ENCODE results near the gene RAMP3.
"Not testable (repeated sequence)": the region's sequence is repeated elsewhere in the genome, so short reads cannot be mapped to it uniquely, and the experiment has no call there.

Gene RAMP3

DNA sequence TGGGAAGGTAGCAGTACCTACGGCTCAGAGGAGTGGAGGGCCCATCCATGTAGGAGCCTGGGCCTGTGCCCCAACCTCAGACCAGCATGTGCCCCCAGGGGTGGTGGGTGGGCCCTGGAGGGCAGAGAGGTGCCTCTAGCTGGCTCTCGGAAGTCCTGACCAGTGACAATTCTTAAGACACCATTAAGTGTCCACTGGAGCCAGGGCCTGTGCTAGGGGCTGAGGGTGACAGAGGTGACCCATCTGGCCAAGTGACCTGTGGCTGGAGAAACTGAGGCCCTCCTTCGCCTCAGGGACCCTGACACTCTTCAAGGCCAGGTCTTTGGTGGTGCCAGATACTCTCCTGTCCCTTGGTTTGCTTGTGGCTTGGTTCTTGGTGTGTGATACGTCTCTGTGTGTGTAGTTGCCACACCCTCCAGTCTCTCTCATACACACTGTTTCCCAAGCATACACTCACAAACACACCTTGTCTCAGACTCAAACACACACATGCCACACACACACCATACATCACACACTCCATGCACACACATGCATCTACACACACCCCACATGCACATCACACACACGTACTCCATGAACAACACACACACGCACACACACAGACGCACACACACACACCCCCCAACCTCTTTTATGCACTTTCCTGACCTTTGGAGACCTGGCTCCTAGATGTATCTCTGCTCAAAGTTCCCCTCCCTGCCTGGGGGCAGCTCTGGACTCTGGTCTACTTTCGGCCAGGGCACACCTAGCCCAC is 897 bp upstream of the RAMP3 start:
- DNase-seq (ENCODE audit: low read depth, low spot score), result no peak

DNA sequence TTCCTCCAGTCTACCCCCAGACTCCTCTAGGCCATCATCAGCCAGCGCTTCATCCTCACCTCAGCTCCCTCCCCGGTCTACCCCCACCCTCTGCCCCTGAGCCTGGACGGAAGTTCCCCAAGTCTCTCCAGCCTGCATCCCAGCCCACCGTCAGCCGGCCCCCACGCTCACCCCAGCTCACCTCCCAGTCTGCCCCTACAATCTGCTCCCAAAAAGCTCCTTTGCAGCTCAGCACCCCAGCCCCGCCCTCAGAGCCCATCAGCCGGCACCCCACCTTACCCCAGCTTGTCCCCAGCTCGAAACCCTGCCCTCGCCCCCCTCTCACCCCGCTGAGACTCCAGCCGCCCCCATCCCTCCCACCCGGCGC is 322 bp upstream of the RAMP3 start:
- no peak for DNase-seq (ENCODE audit: low read depth, low spot score)

DNA sequence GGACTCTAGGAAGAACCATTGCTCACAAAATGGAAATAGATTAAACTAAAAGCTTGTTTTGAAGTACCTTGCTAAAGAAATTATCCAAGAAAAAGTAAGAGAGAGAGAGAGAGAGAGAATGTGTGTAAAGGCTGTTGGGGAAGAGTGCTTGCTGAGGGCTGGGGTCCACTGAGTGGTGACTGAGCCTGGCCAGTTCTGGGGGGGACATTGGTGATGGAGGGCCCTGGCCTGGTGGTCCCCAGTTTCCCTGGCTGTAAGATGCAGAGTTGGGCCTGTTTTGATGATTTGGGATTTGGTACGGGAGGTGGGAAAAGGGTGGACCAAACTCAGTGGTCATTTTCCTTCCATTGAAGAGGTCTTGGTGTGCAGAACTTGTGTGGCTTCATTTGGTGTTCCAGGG is 880 bp downstream of the RAMP3 start:
- no peak for DNase-seq (ENCODE audit: low read depth, low spot score)

DNA sequence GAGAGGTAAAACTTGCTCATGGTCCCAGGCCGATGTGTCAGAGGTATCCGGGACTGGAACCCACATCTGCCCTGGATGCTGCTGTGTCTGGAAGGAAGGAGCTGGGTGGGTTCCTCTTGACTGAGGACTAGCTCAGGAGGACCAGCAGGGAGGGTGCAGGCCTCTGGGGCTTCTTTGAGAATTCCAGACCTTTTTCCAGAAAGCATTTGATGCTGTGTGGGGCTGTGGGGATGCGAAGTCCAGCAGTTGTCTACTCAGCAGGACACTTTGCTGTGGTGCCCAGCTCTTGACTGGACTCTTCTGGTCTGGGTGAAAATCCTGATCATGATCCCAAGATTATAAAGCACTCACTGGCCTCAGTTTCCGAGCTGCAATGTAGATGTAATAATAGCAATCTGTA is 1.7 kb downstream of the RAMP3 start:
- no peak for DNase-seq (ENCODE audit: low read depth, low spot score)

DNA sequence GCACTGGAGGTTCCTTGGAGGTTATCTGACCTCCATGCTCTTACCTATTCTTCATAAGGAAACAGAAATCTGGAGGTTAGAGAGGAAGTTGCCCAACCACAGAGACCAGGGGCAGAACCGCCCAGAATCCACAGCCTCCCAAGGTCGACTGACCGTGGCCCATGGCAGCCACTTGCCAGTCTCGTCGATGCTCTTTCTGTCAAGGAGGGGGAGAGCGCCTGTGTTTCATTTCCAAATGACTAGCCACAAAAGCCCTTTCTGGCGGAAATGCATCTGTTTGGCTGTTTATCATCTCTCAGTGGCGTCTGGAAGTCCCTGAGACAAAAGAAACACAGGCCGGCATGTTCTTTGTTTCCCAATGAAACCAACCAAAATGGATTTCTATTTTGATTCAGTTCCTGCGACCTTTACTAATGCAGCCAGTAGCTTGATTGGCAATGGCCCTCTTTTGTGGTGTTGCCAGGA is 2.9 kb downstream of the RAMP3 start:
- DNase-seq (ENCODE audit: low read depth, low spot score), result no peak

DNA sequence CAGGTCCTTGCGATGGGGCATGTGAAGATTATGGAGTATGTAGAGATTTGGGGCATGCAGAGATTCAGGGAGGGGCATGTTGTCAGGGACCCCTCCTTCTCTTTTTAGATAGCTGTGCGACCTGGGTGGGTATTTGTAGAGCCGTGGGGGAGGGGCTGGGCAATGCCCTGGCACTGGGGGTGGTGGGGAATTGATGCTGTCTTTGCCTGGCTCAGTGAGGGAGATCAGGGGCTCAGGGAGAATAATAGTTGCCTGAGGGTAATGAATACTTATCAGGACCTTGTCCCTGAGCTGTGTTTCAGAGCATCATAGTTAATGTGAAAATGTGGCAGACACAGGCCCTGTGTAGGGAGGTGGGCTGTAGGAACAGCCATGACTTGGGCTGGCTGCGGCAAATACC is 3.5 kb downstream of the RAMP3 start:
- DNase-seq (ENCODE audit: low read depth, low spot score), result no peak

DNA sequence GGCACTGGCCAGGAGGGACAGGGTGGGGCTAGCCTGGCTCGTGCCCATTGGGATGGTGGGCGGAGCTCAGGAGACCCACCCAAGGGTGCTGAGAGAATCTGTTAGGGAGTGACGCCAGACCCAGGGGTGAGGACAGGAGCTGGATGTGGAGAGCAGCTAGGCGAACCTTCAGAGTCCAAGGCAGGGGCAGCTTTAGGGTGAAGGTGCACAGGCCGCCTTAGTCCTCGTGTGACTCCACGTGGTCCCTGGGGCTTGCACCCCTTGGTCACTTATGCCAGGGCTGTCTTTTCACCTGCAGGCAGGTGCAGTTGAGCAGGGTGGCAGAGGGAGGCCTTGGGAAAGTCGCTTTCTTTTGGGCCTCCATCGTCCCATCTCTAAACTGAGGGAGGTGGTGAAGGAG is 4.3 kb downstream of the RAMP3 start:
- DNase-seq (ENCODE audit: low read depth, low spot score), result no peak

DNA sequence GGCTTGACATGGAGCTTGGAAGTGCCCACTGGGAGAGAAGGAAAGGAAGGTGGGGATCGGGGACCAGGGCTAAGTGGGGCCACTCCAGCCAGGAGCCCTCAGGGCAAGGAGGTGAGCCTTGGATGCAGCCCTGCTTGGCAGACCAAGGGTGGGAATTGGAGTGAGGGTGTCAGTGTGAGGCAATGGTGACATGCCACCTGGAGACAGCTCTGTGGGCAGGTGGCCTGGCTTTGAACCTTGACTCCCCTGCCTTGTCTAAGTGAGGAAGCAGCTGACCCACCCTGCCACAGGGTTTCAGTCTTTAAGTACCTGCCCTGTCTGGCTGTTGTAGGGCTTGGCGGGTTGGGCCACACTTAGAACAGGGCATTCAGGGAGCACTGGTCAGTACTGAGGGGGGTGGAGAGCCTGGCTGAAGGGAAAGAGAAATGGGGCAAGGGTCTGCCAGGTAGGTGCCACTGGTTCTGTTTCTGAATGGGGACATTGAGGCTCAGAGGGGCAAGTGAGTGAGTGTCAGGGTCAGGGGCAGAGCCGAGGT is 4.8 kb downstream of the RAMP3 start:
- DNase-seq (ENCODE audit: low read depth, low spot score), result no peak

DNA sequence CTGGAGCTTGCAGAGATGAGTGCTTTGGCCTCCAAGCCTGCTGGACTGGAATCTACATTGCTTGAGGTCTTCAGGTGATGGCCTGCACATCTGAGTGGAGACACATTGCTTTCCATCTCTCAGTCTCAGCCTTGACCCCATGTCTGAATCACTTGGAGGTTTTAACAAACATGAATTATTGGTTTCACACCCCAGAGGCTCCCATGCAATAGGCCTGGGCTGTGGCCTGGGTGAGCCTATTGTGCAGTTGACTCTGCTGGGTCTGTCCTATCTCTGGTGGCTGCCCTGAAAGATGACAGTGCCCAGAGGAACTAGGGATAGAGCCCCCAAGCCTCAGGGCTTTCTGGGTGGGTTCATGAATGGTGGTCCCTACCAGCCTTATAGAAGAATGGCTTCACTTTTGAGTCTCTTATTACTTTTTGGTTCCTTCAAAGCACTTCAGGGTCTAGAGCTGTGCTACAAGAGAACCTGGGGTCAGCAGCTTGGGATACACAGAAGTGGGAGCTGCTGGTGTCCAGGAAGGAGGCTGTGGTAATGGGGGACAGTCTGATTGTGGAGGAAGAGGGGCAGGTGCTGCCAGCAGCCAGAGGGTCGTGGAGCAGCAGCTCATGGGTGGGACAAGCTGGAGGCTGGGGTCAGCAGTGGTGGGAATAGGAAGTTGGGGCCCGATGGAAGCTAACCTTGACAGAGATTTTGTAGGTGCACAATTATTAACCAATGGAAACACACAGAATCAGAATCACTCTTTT is 5.5 kb downstream of the RAMP3 start:
- no peak for DNase-seq (ENCODE audit: low read depth, low spot score)

DNA sequence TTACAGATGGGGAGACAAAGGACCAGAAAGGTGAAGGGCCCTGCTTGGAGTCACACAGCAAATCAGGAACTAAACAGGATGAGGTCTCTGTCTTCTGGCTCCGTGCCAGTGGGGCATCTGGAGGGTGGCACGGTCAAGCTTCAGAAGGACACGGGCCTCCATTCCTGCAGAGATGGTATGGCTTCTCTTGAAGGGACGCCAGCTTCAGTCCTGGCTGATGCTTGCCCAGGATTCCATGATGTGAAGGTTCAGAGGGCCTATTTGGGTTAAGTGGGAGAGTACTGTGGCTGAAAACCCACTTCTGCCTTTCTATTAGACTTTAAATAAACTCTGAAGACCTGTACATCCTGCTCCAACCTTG is 6.1 kb downstream of the RAMP3 start:
- DNase-seq (ENCODE audit: low read depth, low spot score), result no peak

DNA sequence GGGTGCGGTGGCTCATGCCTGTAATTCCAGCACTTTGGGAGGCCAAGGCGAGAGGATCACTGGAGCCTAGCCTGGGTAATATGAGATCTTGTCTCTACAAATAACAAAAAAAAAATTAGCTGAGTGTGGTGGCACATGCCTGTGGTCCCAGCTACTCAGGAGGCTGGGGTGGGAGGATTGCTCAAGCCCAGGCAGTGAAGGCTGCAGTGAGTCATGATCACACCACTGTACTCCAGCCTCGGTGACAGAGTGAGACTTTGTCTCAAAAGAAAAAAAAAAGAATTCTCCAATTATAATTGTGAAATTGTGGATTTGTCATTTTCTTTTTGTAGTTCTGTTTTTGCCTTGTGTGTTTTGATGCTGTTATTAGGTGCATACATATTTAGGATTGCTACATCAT is 6.7 kb downstream of the RAMP3 start:
- DNase-seq (ENCODE audit: low read depth, low spot score), result not testable (repeated sequence)

DNA sequence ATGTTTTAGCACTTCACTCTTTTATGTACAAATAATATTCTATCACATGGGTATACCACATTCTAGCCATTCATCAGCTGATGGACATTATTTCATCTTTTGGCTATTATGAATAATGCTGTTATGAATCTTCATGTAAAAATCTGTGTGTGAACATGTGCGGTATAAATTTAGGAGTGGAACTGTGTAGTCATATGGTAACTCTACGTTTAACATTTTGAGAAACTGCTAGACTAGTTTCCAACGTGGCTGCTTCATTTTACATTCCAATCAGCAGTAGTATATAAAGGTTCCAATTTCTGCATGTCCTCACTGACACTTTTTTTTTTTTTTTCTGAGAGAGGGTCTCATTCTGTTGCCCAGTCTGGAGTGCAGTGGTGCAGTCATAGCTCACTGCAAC is 8.3 kb downstream of the RAMP3 start:
- no peak for DNase-seq (ENCODE audit: low read depth, low spot score)

DNA sequence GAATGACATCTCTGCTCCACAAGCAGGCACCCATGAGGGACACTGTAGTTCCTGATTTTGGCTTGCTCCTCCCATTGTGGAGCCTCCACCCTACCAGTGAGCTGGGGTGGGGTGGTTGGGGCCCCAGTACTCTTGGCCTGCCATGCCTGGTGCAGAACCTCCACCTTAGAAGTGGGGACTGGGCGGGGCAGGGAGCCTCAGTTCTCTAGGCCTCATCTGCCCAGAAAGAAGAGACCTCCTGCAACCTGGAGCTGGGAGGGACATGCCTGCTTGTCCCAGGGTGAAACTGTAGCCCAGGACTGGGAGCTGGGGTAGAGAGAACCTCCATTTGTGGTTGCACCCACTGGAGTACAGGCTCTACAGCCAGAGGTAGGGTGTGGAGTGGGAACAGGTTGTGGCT is 14.4 kb downstream of the RAMP3 start:
- no peak for DNase-seq (ENCODE audit: low read depth, low spot score)

DNA sequence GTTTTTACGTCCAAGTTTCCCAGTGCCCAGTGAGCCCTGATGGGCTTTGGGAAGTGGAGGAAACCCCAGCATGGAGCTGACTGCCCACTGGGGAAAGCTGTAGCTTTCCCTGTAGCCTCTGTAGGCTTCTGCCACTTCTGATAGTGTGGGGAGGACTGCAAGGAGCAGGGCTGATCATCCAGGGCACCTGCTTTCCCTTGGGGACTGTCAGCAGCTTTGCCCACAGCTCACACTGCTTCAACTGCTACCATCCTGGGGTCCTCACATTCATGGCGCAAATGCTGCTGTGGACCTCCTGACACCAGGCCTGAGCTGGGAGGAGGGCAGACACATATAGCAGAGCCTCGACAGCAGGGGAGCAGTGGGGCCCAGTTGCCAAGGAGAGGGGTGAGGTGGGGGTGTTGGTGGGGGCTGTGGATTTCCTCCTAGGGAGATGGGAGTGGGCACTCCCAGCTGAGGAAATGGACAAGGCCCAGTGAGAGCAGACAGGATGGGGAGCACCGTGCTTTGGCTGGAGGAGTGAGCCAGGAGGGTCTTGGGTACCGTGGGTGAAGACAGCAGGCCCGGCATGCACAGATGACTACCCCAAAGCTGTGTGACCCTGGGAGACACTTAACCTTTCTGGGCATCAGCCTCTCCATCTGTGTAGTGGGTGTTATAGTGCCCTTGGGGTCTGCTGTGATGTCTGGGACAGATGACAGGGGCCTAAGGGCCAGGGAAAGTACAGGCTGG is 16.2 kb downstream of the RAMP3 start:
- DNase-seq (ENCODE audit: low read depth, low spot score), result no peak

DNA sequence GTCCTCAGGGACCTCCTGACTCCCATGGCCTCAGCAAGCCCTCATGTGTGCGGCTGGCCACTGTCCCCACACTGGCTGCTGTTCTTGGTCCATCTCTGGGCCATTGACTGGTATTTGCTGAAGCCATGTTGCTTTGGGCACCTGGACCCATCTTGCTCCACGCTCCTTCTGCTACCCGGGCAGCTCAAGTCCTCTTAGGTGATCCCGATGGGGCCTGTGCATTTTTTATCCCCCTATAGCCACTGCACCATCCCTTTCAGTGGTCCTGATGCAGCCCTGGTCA is 16.7 kb downstream of the RAMP3 start:
- DNase-seq (ENCODE audit: low read depth, low spot score), result no peak

DNA sequence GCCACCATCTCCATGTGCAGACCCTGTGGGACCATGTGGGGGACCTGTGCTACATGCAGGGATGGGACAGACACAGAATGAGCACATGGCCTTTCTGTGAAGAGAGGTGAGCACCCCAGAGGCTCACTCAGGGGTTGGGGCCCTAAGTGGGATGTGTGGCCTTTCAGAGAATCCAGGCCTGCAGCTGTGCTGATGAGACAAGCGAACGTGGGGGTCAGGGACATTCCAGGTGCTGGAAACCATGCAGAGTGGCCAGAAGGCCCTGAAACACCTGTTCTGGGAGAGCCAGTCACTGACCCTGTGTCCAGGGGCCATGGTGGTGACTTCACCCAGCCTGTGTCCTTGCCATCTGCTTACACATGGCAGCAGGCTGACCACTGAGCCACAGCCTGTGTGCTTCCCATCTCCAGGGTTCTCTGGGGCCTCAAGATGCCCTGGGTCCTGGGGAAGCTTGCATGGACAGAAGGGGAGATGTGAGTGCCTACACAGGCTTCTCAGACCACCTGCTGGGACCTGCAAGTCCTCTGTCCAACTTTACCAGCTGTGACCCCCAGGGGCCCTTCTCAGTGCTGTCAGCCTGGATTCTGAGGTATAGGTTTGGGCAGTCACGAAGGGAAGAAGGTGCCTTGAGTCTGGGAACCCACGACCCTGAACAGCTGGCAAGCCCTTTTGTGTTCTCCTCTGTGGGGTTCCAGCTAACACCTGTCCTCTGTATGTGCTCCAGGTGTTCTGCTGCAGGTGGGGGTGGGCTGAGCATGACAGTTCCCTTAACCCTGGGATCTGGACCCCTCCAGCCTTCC is 17.6 kb downstream of the RAMP3 start:
- no peak for DNase-seq (ENCODE audit: low read depth, low spot score)

DNA sequence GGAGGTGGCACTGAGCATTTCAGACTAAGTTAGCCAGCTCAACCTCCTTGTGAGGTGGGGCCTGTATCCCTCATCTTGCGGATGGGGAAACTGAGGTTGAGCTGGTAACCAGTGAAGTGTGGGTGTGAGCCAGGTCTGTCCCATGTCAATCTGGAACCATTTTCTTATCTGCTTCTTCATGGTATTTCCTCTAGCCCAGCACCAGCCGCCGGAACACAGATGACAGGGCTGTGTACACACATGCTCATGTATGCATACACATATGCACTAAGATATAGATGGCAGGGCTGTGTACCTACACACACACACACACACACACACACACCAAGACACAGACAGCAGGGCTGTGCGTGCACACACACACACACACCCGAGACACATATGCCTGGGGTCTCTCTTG is 18.5 kb downstream of the RAMP3 start:
- DNase-seq (ENCODE audit: low read depth, low spot score), result no peak

DNA sequence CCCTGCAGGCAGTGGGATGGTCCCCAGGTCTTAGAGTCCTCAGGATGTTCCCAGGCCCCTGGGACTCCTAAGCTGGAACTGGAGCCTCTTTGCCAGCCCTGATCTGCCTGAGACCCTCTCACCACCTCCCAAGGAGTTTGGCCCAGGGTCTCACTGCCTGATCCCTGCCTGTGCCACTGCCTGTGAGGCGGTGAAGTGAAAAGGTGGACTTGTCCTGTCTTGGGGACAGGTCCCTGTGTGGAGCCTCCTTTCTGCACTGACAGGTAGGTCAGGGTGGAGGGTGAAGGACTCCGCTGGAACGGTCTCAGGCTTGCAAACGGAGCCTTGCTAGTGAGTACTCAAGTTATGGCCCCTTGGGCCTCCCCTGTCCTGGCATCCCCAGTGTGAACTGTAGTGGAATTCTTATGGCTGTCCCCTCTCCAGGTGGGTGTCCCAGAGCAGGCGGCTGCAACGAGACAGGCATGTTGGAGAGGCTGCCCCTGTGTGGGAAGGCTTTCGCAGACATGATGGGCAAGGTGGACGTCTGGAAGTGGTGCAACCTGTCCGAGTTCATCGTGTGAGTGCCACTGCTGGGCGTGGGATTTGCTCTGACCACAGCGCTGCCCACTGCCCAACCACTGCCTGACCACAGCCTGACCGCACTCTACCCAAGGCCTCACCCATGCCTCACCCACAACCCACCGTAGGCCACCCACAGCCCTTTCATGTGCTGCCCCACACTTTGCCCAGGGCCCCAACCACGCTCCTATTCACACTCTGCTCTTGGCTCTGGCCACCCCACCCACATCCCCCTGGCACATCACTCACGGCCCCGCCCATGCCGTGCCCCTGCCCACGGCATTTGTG is 19.5 kb downstream of the RAMP3 start:
- DNase-seq (ENCODE audit: low read depth, low spot score), result no peak

DNA sequence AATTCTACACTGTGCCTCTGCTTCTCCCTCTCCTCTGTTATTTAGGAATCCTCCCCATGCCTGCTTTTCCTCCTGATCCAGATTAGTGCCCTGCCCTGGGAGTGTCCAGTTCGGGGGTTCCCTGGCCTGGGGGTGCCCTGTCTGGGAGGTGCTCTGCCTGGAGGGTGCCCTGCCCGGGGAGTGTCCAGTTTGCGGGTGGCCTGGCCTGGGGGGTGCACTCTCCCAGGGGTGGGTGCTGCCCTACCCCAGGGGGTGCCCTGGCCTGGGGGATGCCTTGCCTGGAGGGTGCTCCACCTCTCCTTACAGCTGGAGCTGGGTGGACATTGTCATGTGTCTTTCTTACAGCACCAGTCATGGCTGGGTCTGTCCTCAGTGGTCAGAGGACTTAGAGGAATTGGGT is 20.2 kb downstream of the RAMP3 start:
- DNase-seq (ENCODE audit: low read depth, low spot score), result no peak

DNA sequence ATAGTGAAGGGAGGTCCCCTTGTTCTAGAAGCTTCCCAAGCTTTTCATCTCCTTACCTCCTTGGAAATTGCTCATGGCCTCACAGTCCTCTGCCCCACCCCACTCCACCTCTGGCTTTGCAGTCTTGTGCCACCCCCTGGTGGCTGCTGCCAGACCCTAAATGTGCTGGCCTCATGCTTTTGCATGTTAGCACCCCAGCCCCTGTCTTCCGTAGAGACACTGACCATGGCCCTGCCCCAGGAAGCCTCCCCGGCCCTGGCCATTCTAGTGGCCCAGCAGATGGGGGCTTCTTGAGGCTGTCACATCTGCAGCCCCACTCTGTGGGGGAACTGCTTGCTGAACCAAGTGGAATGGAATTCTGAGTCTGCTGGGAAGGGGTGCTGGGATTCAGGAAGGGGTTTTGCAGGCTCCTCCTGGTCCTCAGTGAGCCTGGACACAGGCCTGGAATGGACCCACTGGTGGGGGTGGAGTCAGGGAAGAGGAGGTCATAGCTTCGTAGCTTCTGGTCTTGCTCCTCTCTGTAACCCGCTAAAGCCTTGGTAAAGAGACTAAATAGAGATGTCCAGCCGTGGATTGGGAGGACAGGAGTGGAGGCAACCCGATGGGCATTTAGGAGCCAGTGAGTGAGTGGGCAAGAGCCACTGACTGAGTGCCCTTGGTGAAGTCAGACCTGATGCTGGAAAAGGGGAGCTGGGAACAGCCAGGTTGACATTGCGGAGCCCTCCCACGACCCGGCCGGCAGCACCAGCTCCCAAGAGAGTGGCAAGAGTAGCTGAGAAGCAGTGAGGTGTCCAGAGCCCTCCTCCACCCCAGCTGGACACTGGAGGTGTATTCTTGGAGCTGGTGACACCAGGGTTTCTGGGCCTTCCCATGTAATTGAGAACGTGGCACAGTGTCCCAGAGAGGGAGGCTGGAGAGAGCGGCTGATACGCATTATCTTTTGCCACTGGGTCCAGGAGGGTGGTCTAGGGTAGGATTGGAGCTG is 20.9 kb downstream of the RAMP3 start:
- no peak for DNase-seq (ENCODE audit: low read depth, low spot score)

Data from brain pericyte (primary cell).